Endothelial cell of umbilical vein (primary cell): ENCODE results near the gene ZNF302. TPM values are rescaled to one million over a fixed set of nuclear protein-coding genes. Genes with fewer than 3 reads are reported as not detected.

Experiments
- BruUV-seq: library from RNA; stranded (reverse); fragments of 400-500 nt; replicated peaks from 2 replicates; lab custom pipeline; 2021; lab: Mats Ljungman, UMichigan
- CTCF ChIA-PET: fragments of 300-600, 350-600 bp; sonication (Branson Sonifier 250); formaldehyde crosslinking; loops from one replicate; lab custom pipeline; 2021; ENCODE audit warnings: antibody characterized with exemption, inconsistent platforms; lab: Charles Lee
- POLR2A ChIA-PET: fragments of 300-600, 350-600 bp; sonication (Branson Sonifier 250); formaldehyde crosslinking; loops from one replicate; lab custom pipeline; 2021; ENCODE audit warnings: antibody characterized with exemption, inconsistent platforms; lab: Charles Lee
- DNase-seq: peaks from one replicate; pipeline ENCODE4 v3.0.0-alpha.2; 2011; ENCODE audit warnings: low read depth, low spot score
- FAIRE-seq: peaks from 2 replicates; lab custom pipeline; 2011; peaks lifted over from hg19 to GRCh38; lab: Jason Lieb, UNC
- H2AFZ ChIP-seq: 2 replicates; pipeline ENCODE4 v1.6.0; 2012; ENCODE audit warnings: low read depth, low read length, control low read depth, inconsistent platforms
- H3K27ac ChIP-seq: 2 replicates; pipeline ENCODE4 v1.5.1; 2011; ENCODE audit warnings: low read depth, mild to moderate bottlenecking, control low read depth, low read length, moderate library complexity; ENCODE audit not compliant: insufficient read depth
- H3K27me3 ChIP-seq, 2 experiments: 2 replicates each; pipeline versions ENCODE4 v1.6.0 to v1.6.1; 2011; ENCODE audit warnings: low read length in 2 of 2, mixed read lengths in 1 of 2; ENCODE audit not compliant: control insufficient read depth in 2 of 2, insufficient read depth in 2 of 2
- H3K36me3 ChIP-seq, 2 experiments: 2 replicates in 1 of 2; 3 replicates in 1 of 2; pipeline ENCODE4 v1.5.1; 2011; ENCODE audit warnings: low read length in 2 of 2, mild to moderate bottlenecking in 1 of 2, moderate library complexity in 1 of 2; ENCODE audit not compliant: control insufficient read depth in 2 of 2, insufficient read depth in 2 of 2; ENCODE audit errors: extremely low read depth in 1 of 2
- H3K4me1 ChIP-seq: 3 replicates; pipeline ENCODE4 v1.5.1; 2011; ENCODE audit warnings: mild to moderate bottlenecking, low read length; ENCODE audit not compliant: control insufficient read depth, insufficient read depth; ENCODE audit errors: extremely low read depth
- H3K4me2 ChIP-seq: 2 replicates; pipeline ENCODE4 v1.6.1; 2011; ENCODE audit warnings: low read length, control low read depth, mixed read lengths; ENCODE audit not compliant: insufficient read depth
- H3K4me3 ChIP-seq, 3 experiments: fragments of 200-600 bp in 1 of 3; sonication (generic), shearing (Covaris generic) in 1 of 3; replicated peaks in 1 of 3; 2 replicates each; pipeline ENCODE4 v1.5.1; 2011 to 2016; ENCODE audit warnings: control low read depth in 3 of 3, low read length in 3 of 3, mild to moderate bottlenecking in 2 of 3, inconsistent platforms in 1 of 3, low read depth in 1 of 3, moderate library complexity in 1 of 3; ENCODE audit not compliant: insufficient read depth in 1 of 3
- H3K79me2 ChIP-seq: 2 replicates; pipeline ENCODE4 v1.6.0; 2012; ENCODE audit warnings: low read length, inconsistent platforms; ENCODE audit not compliant: control insufficient read depth, insufficient read depth
- H3K9ac ChIP-seq: replicated peaks from 2 replicates; pipeline ENCODE3; 2011; ENCODE audit warnings: low read length, control low read depth; ENCODE audit not compliant: insufficient read depth; ENCODE audit errors: extremely low read depth
- H3K9me1 ChIP-seq: replicated peaks from 3 replicates; pipeline ENCODE4 v1.6.0; 2011; ENCODE audit warnings: mild to moderate bottlenecking, low read length; ENCODE audit not compliant: control insufficient read depth, insufficient read depth; ENCODE audit errors: extremely low read depth
- H3K9me3 ChIP-seq: replicated peaks from 2 replicates; pipeline ENCODE4 v1.5.1; 2012; ENCODE audit warnings: low read length, inconsistent platforms; ENCODE audit not compliant: control insufficient read depth, insufficient read depth
- H4K20me1 ChIP-seq: replicated peaks from 2 replicates; pipeline ENCODE3; 2011; ENCODE audit warnings: mild to moderate bottlenecking, low read length; ENCODE audit not compliant: control insufficient read depth, insufficient read depth; ENCODE audit errors: extremely low read depth
- CTCF ChIP-seq, 2 donors: IDR thresholded peaks; 1 replicate in 1 of 2; 2 replicates in 1 of 2; pipeline ENCODE4 v1.5.1; 2011; ENCODE audit warnings: low read length in 2 of 2, mild to moderate bottlenecking in 2 of 2, moderate library complexity in 2 of 2, control low read depth in 1 of 2, inconsistent platforms in 1 of 2, low read depth in 1 of 2; ENCODE audit not compliant: insufficient read depth in 1 of 2; ENCODE audit errors: extremely low read depth in 1 of 2
- EZH2 ChIP-seq: IDR thresholded peaks from 2 replicates; pipeline ENCODE4 v1.6.1; 2012; ENCODE audit warnings: borderline replicate concordance, low read depth, mild to moderate bottlenecking, moderate library complexity, low read length, inconsistent platforms; ENCODE audit not compliant: severe bottlenecking
- FOS ChIP-seq: IDR thresholded peaks from 2 replicates; pipeline ENCODE4 v1.6.1; 2011; ENCODE audit warnings: mild to moderate bottlenecking, low read length, moderate library complexity, borderline replicate concordance; ENCODE audit not compliant: insufficient read depth
- GATA2 ChIP-seq: IDR thresholded peaks from 2 replicates; pipeline ENCODE4 v1.7.0; 2011; ENCODE audit warnings: low read depth, mild to moderate bottlenecking, moderate library complexity, mixed read lengths, low read length; ENCODE audit not compliant: insufficient read length, insufficient read depth
- JUN ChIP-seq: IDR thresholded peaks from 2 replicates; pipeline ENCODE4 v1.6.1; 2011; ENCODE audit warnings: borderline replicate concordance, low read depth; ENCODE audit not compliant: insufficient read length, insufficient read depth
- MAX ChIP-seq: IDR thresholded peaks from 2 replicates; pipeline ENCODE4 v1.6.1; 2011; ENCODE audit not compliant: insufficient read depth, insufficient read length
- MYC ChIP-seq: IDR thresholded peaks from one replicate; pipeline ENCODE4 v1.6.1; 2011; ENCODE audit warnings: mild to moderate bottlenecking, low read depth, low read length
- POLR2A ChIP-seq: IDR thresholded peaks from 2 replicates; pipeline ENCODE4 v1.6.1; 2012; ENCODE audit warnings: low read depth, mild to moderate bottlenecking, control low read depth, low read length
- POLR2AphosphoS5 ChIP-seq: IDR thresholded peaks from 2 replicates; pipeline ENCODE4 v1.6.1; 2012; ENCODE audit warnings: low read depth, mild to moderate bottlenecking, control low read depth, low read length, moderate library complexity; ENCODE audit not compliant: insufficient read depth
- dilution Hi-C: fragments of 300-500 bp; cut with MboI; formaldehyde crosslinking; loops from one replicate; pipeline ENCODE4 v1.15.0; 2019; ENCODE audit warnings: low sequenced_read_pairs; ENCODE audit not compliant: extremely low pct_ligation_motif_present
- intact Hi-C: fragments of 100-400 bp; cut with micrococcal nuclease; formaldehyde crosslinking; loops from one replicate; pipeline ENCODE4 v1.10.0; 2022
- polyA plus RNA-seq, 4 experiments: library from polyadenylated mRNA; depleted of rRNA in 3 of 4; stranded (reverse) in 3 of 4; unstranded in 1 of 4; fragments of >200 nt; gene quantifications; 2 replicates each; pipeline versions ENCODE4 v1.2.1 to v1.2.3, GENCODE V29; 2011 to 2012; ENCODE audit warnings: missing spikeins in 1 of 4
- total RNA-seq: library from RNA; stranded (reverse); gene quantifications from 2 replicates; pipeline ENCODE4 v1.2.3, GENCODE V29; 2021

Gene ZNF302
- total and polyA plus RNA-seq, 2 donors (not counting 3 experiments of a cell fraction or from before 2014, with no cell fraction given), result 8.1 to 15.6 TPM

- H3K4me3 ChIP-seq, result no peak overlapping the region
- no peak overlapping the region for H3K27ac ChIP-seq
- H2AFZ ChIP-seq, result no peak overlapping the region
- H3K79me2 ChIP-seq, result no peaks in the 10 kb centered on the region
- intact Hi-C loops, result loop anchor here (5.0 kb wide), 1 partner anchor 104 kb away; no protein-coding TSS in a partner anchor
- no peak overlapping the region for H3K9ac ChIP-seq
- BruUV-seq, result no TSS peak
- DNase-seq, result no peak
- dilution Hi-C loops, result no loop called here
- H3K9me1 ChIP-seq, result no peaks in the 10 kb centered on the region
- TF ChIP-seq CTCF (IDR thresholded peaks at IDR 0.05; ENCODE audit: extremely low read depth in 1 of 2, insufficient read depth in 1 of 2, low read depth in 1 of 2, low read length in 2 of 2) (no peak), MAX (no peak), MYC (no peak), GATA2 (no peak), FOS (no peak), POLR2AphosphoS5 (no peak), POLR2A (no peak), EZH2 (no peak), JUN (no peak)
- H4K20me1 ChIP-seq, result no peaks in the 10 kb centered on the region
- no peaks in the 10 kb centered on the region for H3K4me1 ChIP-seq
- CTCF ChIA-PET, result interaction anchor here (1.0 to 1.8 kb wide), 2 partner anchors 21 to 49 kb away, joined by 4 to 9 read pairs; no protein-coding TSS in a partner anchor
- no peak for FAIRE-seq
- H3K9me3 ChIP-seq, result no peaks in the 10 kb centered on the region
- H3K36me3 ChIP-seq, result no peaks in the 10 kb centered on the region
- no peak overlapping the region for H3K4me2 ChIP-seq
- H3K27me3 ChIP-seq, result no peaks in the 10 kb centered on the region
- POLR2A ChIA-PET, result no interaction called here
Observed at GRCh38 chr19:34661357-34661756, 16.1 kb upstream of the ZNF302 start.
